Stomach (tissue), 9 donors: Measurements from ENCODE around the gene LOXL3. TPM values are rescaled to one million over a fixed set of nuclear protein-coding genes. Genes with fewer than 3 reads are reported as not detected.
"Not testable (repeated sequence)": the region's sequence is repeated elsewhere in the genome, so short reads cannot be mapped to it uniquely, and the experiment has no call there.

ENCODE experiments used
- DNase-seq, 2 donors: peaks; one replicate each; pipeline versions ENCODE4 v3.0.0 to v3.0.0-alpha.2; 2013 to 2019
- H3K27ac ChIP-seq, 5 donors: fragments of 200-600 bp in 4 of 5; sonication (generic) in 4 of 5; one replicate each; pipeline ENCODE4 v1.5.1; 2013 to 2019; ENCODE audit warnings: mild to moderate bottlenecking in 1 of 5, moderate library complexity in 1 of 5
- H3K27me3 ChIP-seq, 3 donors: fragments of 200-600 bp; sonication (generic); one replicate each; pipeline ENCODE4 v1.5.1; 2017 to 2019; ENCODE audit warnings: mixed run types in 1 of 3
- H3K36me3 ChIP-seq, 4 donors: fragments of 200-600 bp; sonication (generic); 1 replicate in 3 of 4; 2 replicates in 1 of 4; pipeline ENCODE4 v1.5.1; 2016 to 2019
- H3K4me1 ChIP-seq, 4 donors: fragments of 200-600 bp; sonication (generic); one replicate each; pipeline ENCODE4 v1.5.1; 2016 to 2019
- H3K4me3 ChIP-seq, 4 donors: fragments of 200-600 bp; sonication (generic) in 3 of 4; one replicate each; pipeline ENCODE4 v1.5.1; 2016 to 2019; ENCODE audit warnings: mild to moderate bottlenecking in 1 of 4
- H3K9me3 ChIP-seq, 4 donors: fragments of 200-600 bp; sonication (generic); one replicate each; pipeline ENCODE4 v1.5.1; 2016 to 2019
- EP300 ChIP-seq: sonication (generic); formaldehyde crosslinking; IDR thresholded peaks from one replicate; pipeline ENCODE4 v1.6.1; 2017; ENCODE audit warnings: antibody characterized with exemption
- POLR2A ChIP-seq, 4 donors: fragments of 450-650 bp; IDR thresholded peaks; one replicate each; pipeline ENCODE4 v1.6.1; 2016; ENCODE audit warnings: antibody characterized with exemption in 4 of 4, control low read depth in 2 of 4, mild to moderate bottlenecking in 1 of 4, moderate library complexity in 1 of 4
- POLR2AphosphoS5 ChIP-seq, 3 donors: sonication (generic); formaldehyde crosslinking; IDR thresholded peaks; one replicate each; pipeline ENCODE4 v1.6.1; 2016; ENCODE audit warnings: antibody characterized with exemption in 3 of 3
- WGBS, 5 donors: extraction: QIAGEN DNeasy Blood & Tissue Kit in 3 of 5; methylation state at CpG; one replicate each; pipeline versions ENCODE4 v1.1.5 to v1.1.7; 2013 to 2018; 5-methylcytosine and 5-hydroxymethylcytosine counted together
- intact Hi-C: fragments of 100-400 bp; cut with DNase I; formaldehyde crosslinking; loops from one replicate; pipeline ENCODE4 v1.15.1; 2023; ENCODE audit warnings: low total_unique reads
- polyA plus RNA-seq, 3 donors: library from polyadenylated mRNA; stranded (reverse); fragments of 200-250 nt; gene quantifications; one replicate each; pipeline ENCODE4 v1.2.3, GENCODE V29; 2013
- total RNA-seq, 5 donors: library from RNA; depleted of rRNA; stranded (reverse); fragments of >200 nt; gene quantifications; one replicate each; pipeline versions ENCODE4 v1.1.0 to v1.2.3, GENCODE V29; 2014 to 2016
- TF ChIP-seq, protein P1 (sequence below), 7 experiments: fragments of 450-650 bp in 4 of 7; fragments of 200-600 bp in 3 of 7; sonication (generic) in 3 of 7; IDR thresholded peaks; one replicate each; pipeline ENCODE4 v1.5.1; 2016 to 2019; ENCODE audit warnings: antibody characterized with exemption in 7 of 7, control low read depth in 2 of 7, mild to moderate bottlenecking in 1 of 7
- donor health status: healthy with polysubstance abuse.
- donor health status: Bipolar disorder and iron deficiency.
- donor health status: healthy.

Gene LOXL3
- total and polyA plus RNA-seq, 8 donors: 0.76 to 49.0 (median 1.4) TPM

- DNase-seq: no peak
- WGBS, 5 donors: 70 to 92% (median 75%) methylated on average over 2 of the region's 2 CpGs
- H3K9me3 ChIP-seq: no peaks in the 10 kb centered on the region
- intact Hi-C loops: no loop called here
- H3K4me1 ChIP-seq: peaks cover 16 to 36% (median 27%) of the 10 kb centered on the region in 4 donors
- H3K36me3 ChIP-seq: peaks cover 20 to 65% (median 60%) of the 10 kb centered on the region in 4 donors
- TF ChIP-seq, protein P1, sequence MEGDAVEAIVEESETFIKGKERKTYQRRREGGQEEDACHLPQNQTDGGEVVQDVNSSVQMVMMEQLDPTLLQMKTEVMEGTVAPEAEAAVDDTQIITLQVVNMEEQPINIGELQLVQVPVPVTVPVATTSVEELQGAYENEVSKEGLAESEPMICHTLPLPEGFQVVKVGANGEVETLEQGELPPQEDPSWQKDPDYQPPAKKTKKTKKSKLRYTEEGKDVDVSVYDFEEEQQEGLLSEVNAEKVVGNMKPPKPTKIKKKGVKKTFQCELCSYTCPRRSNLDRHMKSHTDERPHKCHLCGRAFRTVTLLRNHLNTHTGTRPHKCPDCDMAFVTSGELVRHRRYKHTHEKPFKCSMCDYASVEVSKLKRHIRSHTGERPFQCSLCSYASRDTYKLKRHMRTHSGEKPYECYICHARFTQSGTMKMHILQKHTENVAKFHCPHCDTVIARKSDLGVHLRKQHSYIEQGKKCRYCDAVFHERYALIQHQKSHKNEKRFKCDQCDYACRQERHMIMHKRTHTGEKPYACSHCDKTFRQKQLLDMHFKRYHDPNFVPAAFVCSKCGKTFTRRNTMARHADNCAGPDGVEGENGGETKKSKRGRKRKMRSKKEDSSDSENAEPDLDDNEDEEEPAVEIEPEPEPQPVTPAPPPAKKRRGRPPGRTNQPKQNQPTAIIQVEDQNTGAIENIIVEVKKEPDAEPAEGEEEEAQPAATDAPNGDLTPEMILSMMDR (IDR thresholded peaks at IDR 0.05): no peak
- TF ChIP-seq POLR2A (IDR thresholded peaks at IDR 0.05) (no peak), POLR2AphosphoS5 (IDR thresholded peaks at IDR 0.05) (no peak), EP300 (no peak)
- H3K27ac ChIP-seq: no peak overlapping the region
- no peaks in the 10 kb centered on the region for H3K27me3 ChIP-seq
- no peak overlapping the region for H3K4me3 ChIP-seq
Measured at GRCh38 chr2:74486141-74486540, 67.6 kb downstream of the LOXL3 start.

GRCh38 chr2:74483675-74484164, 70.0 kb downstream of the LOXL3 start:
- peak overlapping the region in 4 of 5 donors; percentile 91 to 94 (median 92) for H3K27ac ChIP-seq
- H3K27me3 ChIP-seq, H3K9me3 ChIP-seq, DNase-seq: not testable (repeated sequence)
- intact Hi-C loops: loop anchor here (5.0 kb wide), 1 partner anchor 104 kb away; no protein-coding TSS in a partner anchor
- WGBS, 5 donors: 75 to 80% (median 77%) methylated on average over 19 of the region's 19 CpGs
- H3K4me1 ChIP-seq: peaks cover 20 to 49% (median 41%) of the 10 kb centered on the region in 4 donors
- peak overlapping the region; percentile 76 to 98 (median 92) for H3K4me3 ChIP-seq
- H3K36me3 ChIP-seq: peaks cover 9 to 63% (median 57%) of the 10 kb centered on the region in 4 donors

- Histone ChIP-seq H3K9me3 (no peaks in the 10 kb centered on the region), H3K36me3 (peaks cover 9 to 61% (median 54%) of the 10 kb centered on the region in 4 donors), H3K4me3 (peak within 1 kb of the TSS; percentile 76 to 98 (median 92)), H3K4me1 (peaks cover 20 to 49% (median 41%) of the 10 kb centered on the region in 4 donors), H3K27ac (peak within 1 kb of the TSS; percentile 80 to 94 (median 92)), H3K27me3 (no peaks in the 10 kb centered on the region)
- DNase-seq: peak; percentile 97 to 99
- TF ChIP-seq EP300 (no peak), POLR2A (IDR thresholded peaks at IDR 0.05) (no peak), POLR2AphosphoS5 (IDR thresholded peaks at IDR 0.05) (peak; percentile 59 to 87 (median 69))
- TF ChIP-seq, protein P1 (IDR thresholded peaks at IDR 0.05): peak in 5 of 7 experiments; percentile 63 to 91 (median 78)
- intact Hi-C loops: loop anchor here (5.0 kb wide), 1 partner anchor 104 kb away; no protein-coding TSS in a partner anchor
- 0 to 2% (median 1%) methylated on average over 30 to 50 of the region's 50 CpGs for WGBS, 5 donors
Measured at GRCh38 chr2:74482801-74483674, 70.7 kb downstream of the LOXL3 start, which contains the start of the genes CCDC142 and TTC31. Gene CCDC142 (minus strand): TSS chr2:74482998. CDS start chr2:74482837, 161 bp downstream. Gene TTC31 (plus strand): TSS chr2:74483081. CDS start chr2:74483096, 15 bp downstream.

Other genes starting within 250 kb of the LOXL3 start
- gene SLC4A5, start 210.5 kb downstream of the LOXL3 start, total RNA-seq: 1 to 10 TPM in 3 of 5 donors, under 1 TPM in 1, not detected in 1; 0.58 to 4.8 (median 3.2) TPM
- under 1 TPM; 0.12 to 0.46 (median 0.38) TPM for gene SLC4A5, start 210.5 kb downstream of the LOXL3 start, polyA plus RNA-seq
- gene DCTN1, start 173.6 kb downstream of the LOXL3 start, total RNA-seq: 100 to 1,000 TPM in 3 of 5 donors, 10 to 100 TPM in 2; 71.2 to 181 (median 122) TPM
- 10 to 100 TPM; 65.8 to 92.6 (median 83.5) TPM for gene DCTN1, start 173.6 kb downstream of the LOXL3 start, polyA plus RNA-seq
- 1 to 10 TPM in 2 of 5 donors, not detected in 3; 2.7 to 3.5 TPM for gene C2orf81, start 132.3 kb downstream of the LOXL3 start, total RNA-seq
- gene C2orf81, start 132.3 kb downstream of the LOXL3 start, polyA plus RNA-seq: 1 to 10 TPM; 1.7 to 2.2 (median 2.1) TPM
- 1 to 10 TPM in 4 of 5 donors, not detected in 1; 3.5 to 9.8 (median 7.3) TPM for gene WDR54, start 132.2 kb downstream of the LOXL3 start, total RNA-seq
- gene WDR54, start 132.2 kb downstream of the LOXL3 start, polyA plus RNA-seq: 10 to 100 TPM; 10.5 to 12.8 (median 12.5) TPM
- 100 to 1,000 TPM in 2 of 5 donors, 10 to 100 TPM in 3; 16.5 to 125 (median 27.4) TPM for gene RTKN, start 112.0 kb downstream of the LOXL3 start, total RNA-seq
- gene RTKN, start 112.0 kb downstream of the LOXL3 start, polyA plus RNA-seq: 10 to 100 TPM; 10.8 to 27.3 (median 23.2) TPM
- 10 to 100 TPM in 2 of 5 donors, 1 to 10 TPM in 2, not detected in 1; 4.7 to 44.5 (median 11.1) TPM for gene INO80B, start 98.9 kb downstream of the LOXL3 start, total RNA-seq
- gene INO80B, start 98.9 kb downstream of the LOXL3 start, polyA plus RNA-seq: 10 to 100 TPM; 32.2 to 52.2 (median 51.9) TPM
- 10 to 100 TPM in 4 of 5 donors, 1 to 10 TPM in 1; 1.8 to 59.4 (median 21.7) TPM for gene WBP1, start 95.5 kb downstream of the LOXL3 start, total RNA-seq
- gene WBP1, start 95.5 kb downstream of the LOXL3 start, polyA plus RNA-seq: 10 to 100 TPM; 78.9 to 82.4 (median 82.3) TPM
- 100 to 1,000 TPM in 1 of 5 donors, 10 to 100 TPM in 4; 17.5 to 130 (median 65.8) TPM for gene MOGS, start 88.6 kb downstream of the LOXL3 start, total RNA-seq
- gene MOGS, start 88.6 kb downstream of the LOXL3 start, polyA plus RNA-seq: 10 to 100 TPM; 15.6 to 32.2 (median 30.4) TPM
- gene MRPL53, start 81.3 kb downstream of the LOXL3 start, total RNA-seq: 100 to 1,000 TPM in 2 of 5 donors, 10 to 100 TPM in 2, 1 to 10 TPM in 1; 4.6 to 335 (median 18.0) TPM
- gene MRPL53, start 81.3 kb downstream of the LOXL3 start, polyA plus RNA-seq: 100 to 1,000 TPM in 1 of 3 donors, 10 to 100 TPM in 2; 74.0 to 108 (median 88.6) TPM
- gene CCDC142, start 70.9 kb downstream of the LOXL3 start, total RNA-seq: 10 to 100 TPM; 19.1 to 78.2 (median 51.3) TPM
- 1 to 10 TPM; 3.2 to 3.4 (median 3.2) TPM for gene CCDC142, start 70.9 kb downstream of the LOXL3 start, polyA plus RNA-seq
- gene TTC31, start 70.9 kb downstream of the LOXL3 start, total RNA-seq: 10 to 100 TPM in 4 of 5 donors, 1 to 10 TPM in 1; 4.7 to 91.2 (median 20.5) TPM
- 10 to 100 TPM; 10.5 to 11.4 (median 10.8) TPM for gene TTC31, start 70.9 kb downstream of the LOXL3 start, polyA plus RNA-seq
- gene LBX2, start 54.3 kb downstream of the LOXL3 start, total RNA-seq: 1 to 10 TPM in 2 of 5 donors, not detected in 3; 1.1 to 2.6 TPM
- gene LBX2, start 54.3 kb downstream of the LOXL3 start, polyA plus RNA-seq: 1 to 10 TPM; 1.1 to 2.3 (median 1.2) TPM
- gene PCGF1, start 46.2 kb downstream of the LOXL3 start, total RNA-seq: 10 to 100 TPM in 2 of 5 donors, 1 to 10 TPM in 3; 1.9 to 49.6 (median 6.4) TPM
- gene PCGF1, start 46.2 kb downstream of the LOXL3 start, polyA plus RNA-seq: 10 to 100 TPM; 14.7 to 20.8 (median 18.1) TPM
- under 1 TPM in 1 of 5 donors, not detected in 4; 0.73 TPM for gene TLX2, start 39.5 kb downstream of the LOXL3 start, total RNA-seq
- under 1 TPM in 1 of 3 donors, not detected in 2; 0.28 TPM for gene TLX2, start 39.5 kb downstream of the LOXL3 start, polyA plus RNA-seq
- gene DQX1, start 27.7 kb downstream of the LOXL3 start, total RNA-seq: 10 to 100 TPM in 4 of 5 donors, 1 to 10 TPM in 1; 6.6 to 42.6 (median 22.8) TPM
- 1 to 10 TPM; 2.1 to 5.3 (median 4.1) TPM for gene DQX1, start 27.7 kb downstream of the LOXL3 start, polyA plus RNA-seq
- gene AUP1, start 24.2 kb downstream of the LOXL3 start, total RNA-seq: 100 to 1,000 TPM in 4 of 5 donors, 10 to 100 TPM in 1; 74.4 to 244 (median 173) TPM
- gene AUP1, start 24.2 kb downstream of the LOXL3 start, polyA plus RNA-seq: 100 to 1,000 TPM in 2 of 3 donors, 10 to 100 TPM in 1; 97.9 to 235 (median 139) TPM
- 10 to 100 TPM in 4 of 5 donors, 1 to 10 TPM in 1; 7.6 to 60.0 (median 23.7) TPM for gene HTRA2, start 24.0 kb downstream of the LOXL3 start, total RNA-seq
- 10 to 100 TPM; 24.4 to 31.2 (median 25.5) TPM for gene HTRA2, start 24.0 kb downstream of the LOXL3 start, polyA plus RNA-seq
- gene DOK1, start 778 bp upstream of the LOXL3 start, total RNA-seq: 10 to 100 TPM in 3 of 5 donors, 1 to 10 TPM in 2; 5.9 to 89.3 (median 12.2) TPM
- 10 to 100 TPM in 2 of 3 donors, 1 to 10 TPM in 1; 8.8 to 17.7 (median 17.4) TPM for gene DOK1, start 778 bp upstream of the LOXL3 start, polyA plus RNA-seq
- 10 to 100 TPM in 1 of 5 donors, 1 to 10 TPM in 1, under 1 TPM in 1, not detected in 2; 0.18 to 27.1 (median 3.5) TPM for gene M1AP, start 94.4 kb upstream of the LOXL3 start, total RNA-seq
- gene M1AP, start 94.4 kb upstream of the LOXL3 start, polyA plus RNA-seq: under 1 TPM in 2 of 3 donors, not detected in 1; 0.20 to 0.31 TPM
- gene SEMA4F, start 100.3 kb upstream of the LOXL3 start, total RNA-seq: 10 to 100 TPM in 2 of 5 donors, 1 to 10 TPM in 3; 2.6 to 65.3 (median 4.2) TPM
- gene SEMA4F, start 100.3 kb upstream of the LOXL3 start, polyA plus RNA-seq: 1 to 10 TPM in 1 of 3 donors, under 1 TPM in 2; 0.46 to 1.6 (median 0.98) TPM